GM21526 (cell line): ENCODE measurements around the gene CES4A.

ENCODE experiments used
- ATAC-seq: cut with Tn5 transposase; IDR thresholded peaks from one replicate; pipeline ENCODE4 v1.9.1; 2021; ENCODE audit warnings: moderate library complexity; ENCODE audit not compliant: unreplicated experiment, low FRiP score

CES4A gene

DNA sequence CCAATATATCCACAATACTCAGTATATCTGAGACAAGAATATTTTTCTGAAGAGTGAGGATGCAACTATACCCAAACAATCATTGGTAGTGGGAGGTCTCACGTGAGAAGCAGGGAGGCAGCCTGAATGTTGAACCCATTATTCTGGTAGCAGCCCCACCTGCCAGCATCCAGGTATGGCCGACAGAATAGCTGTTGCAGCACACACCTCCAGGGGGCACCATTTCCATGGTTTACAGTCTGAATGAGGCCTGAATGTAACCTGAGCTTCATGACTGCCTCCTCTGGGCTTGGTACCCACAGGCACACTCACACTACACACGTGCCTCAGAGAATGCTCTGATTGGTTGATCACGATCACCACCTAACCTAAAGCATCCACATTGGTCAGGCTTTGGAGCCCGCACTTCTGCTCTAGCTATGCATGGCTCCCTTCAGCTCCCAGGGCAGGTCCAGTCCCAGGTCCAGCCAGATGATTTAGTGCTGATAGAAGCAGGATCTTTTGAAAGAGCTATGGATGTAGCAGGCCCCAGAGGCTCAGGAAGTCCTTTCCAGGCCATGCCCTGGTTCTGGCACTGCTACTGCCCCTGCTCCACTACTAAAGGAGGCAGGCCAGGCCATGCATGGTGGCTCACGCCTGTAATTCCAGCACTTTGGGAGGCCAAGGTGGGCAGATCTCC is 29.6 kb downstream of the CES4A start:
- ATAC-seq: peak; percentile 75

DNA sequence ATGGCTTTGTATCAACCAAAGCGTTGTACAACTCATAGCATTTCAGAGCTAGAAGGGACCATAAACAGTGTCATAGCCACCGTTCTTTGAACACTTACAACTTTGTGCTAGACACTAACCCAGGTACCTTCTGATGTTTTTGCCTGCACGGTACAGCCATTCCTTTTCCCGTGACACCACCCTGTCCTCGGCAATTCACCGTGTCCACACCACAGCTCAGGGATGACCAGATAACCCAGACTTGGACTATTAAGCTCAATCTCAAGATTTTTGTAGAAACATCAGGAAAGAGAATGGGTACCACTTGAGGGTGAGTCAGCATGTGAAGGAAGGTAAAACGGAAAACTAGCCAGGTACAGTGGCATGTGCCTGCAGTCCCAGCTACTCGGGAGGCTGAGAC is 30.8 kb downstream of the CES4A start:
- no peak for ATAC-seq

DNA sequence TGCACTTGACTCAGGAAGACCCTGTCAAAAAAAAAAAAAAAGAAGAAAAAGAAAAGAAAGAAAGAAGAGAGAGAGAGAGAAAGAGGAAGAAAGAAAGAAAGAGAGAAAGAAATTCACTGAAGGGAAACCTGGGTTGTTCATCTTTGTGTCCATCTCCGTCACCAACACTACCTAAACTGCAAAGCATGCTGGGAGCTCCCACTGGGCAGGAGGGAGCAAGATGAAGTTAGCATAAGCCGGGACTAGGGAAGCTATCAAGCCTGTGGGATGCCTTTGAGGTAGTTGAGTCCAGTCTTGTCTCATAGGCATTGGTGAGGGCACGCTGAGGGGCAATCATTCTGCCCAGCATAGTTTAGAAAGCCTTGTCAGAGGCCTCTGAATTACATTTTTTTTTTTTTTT is 32.9 kb downstream of the CES4A start:
- ATAC-seq: no peak

DNA sequence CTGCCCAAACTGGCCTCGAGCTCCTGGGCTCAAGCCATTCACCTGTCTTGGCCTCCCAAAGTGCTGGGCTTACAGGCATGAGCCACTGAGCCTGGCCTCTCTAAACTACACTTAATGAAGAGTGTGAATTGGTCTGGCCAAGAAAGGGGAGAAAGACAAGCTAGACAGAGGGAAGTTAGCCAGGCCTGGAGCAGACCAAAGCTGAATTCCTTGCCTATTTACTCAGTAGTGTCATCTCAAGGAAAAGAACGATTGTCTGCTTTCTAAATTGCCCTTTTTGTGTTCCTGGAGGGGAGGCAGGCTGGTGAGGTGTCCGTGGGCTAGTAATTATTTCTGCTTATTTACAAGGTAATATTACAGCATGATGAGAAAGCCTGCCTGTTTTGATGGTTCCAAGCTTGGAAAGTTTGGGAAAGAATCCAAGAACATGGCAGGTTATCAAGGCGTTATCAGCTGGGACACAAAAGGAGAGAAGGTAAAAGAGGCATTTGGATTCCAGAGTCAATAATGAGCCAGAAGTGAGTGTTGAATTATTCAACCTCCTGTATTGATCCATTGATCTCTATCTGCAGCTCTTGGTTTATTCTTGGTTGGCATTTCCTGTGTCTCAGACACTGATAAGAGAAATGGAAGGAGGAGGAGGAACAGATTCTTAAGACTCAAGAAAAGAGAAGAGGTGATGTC is 34.3 kb downstream of the CES4A start:
- no peak for ATAC-seq

DNA sequence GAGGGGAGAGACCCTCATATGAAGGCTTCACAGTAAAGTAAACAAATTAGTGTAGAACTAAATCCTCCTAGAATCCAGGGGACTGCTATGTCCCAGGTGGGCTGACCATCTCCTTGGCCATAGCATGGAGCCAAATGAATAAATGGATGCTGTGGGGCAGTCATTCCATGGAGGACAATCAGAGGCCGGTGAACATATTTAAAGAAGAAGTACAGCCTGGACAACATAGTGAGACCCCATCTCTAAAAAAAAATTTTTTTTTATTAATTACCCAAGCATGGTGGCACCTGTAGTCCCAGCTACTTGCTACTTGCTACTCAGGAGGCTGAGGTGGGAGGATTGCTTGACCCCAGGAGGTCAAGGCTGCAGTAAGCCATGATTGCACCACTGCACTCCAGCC is 35.3 kb downstream of the CES4A start:
- no peak for ATAC-seq

DNA sequence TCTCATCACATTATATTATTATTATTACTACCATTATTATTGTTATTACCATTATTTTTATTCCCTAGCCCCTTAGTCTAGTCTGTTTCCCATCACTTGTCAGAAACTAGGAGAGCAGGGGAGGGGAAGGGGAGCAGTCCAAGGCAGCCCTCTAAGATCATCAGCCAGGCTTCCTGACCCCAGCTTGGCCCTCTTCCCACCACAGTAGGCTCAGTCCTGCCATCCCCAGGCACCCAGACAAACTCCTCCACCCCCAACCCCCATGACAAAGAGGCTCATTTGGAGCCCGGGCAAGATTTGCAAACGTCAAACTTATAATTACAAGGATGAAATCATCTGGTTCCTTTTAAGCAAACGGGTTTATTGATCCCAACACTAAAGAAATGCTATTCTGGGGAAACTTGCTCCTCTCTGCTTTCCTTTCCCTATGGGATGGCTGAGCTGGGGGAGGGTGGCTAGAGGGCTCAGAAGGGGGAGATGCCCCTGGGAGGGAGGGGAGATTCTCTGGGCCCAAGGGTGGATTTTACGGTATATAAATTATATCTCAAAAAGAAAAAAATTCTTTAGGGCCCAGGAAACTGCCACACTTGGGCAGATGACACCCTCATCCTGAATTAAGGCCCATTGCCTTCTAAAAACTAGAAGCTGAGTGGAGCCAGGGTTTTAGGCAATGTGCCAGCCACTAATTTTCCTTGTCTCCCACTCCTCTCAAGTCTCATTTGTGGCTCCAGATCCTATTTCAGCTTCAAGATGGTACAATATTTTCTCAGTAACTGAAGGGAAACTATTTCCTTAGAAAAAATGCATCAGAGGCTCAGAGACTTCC is 36.2 kb downstream of the CES4A start:
- ATAC-seq: no peak

DNA sequence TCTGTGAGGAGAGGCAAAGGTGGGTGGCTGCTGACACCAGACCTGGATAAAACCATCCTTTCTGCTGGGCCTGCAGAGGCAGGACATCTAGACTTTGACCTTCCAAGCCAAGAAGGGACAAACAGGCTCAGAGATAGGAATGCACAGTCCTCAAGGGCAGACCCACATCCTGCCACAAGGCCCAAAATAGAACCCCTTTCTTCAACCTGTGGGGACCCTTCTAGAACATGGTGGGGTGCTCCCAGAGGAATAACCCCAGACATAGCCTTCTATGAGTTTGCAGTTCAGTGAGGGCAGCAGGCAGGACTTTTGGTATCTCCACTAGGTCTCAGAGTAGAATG is 36.8 kb downstream of the CES4A start:
- no peak for ATAC-seq

DNA sequence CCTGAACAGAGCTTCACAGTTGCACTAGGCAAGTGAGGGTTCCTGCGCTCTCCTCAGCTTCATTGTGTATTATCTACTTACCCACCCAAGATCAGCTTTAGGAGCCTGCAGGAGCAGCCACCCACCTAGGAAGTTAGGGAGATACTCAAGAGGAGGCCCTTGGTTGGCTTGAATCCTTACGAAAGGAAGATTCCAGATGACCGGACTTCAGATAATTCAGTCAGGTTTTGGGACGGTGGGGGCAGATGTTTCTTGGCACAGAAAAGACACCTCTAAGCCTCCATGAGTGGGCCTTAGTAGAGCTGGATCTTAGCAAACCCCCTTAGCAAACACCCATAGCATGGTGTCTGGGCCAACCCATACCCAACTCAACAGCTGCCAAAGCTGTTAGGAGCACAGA is 38.2 kb downstream of the CES4A start:
- ATAC-seq: no peak

DNA sequence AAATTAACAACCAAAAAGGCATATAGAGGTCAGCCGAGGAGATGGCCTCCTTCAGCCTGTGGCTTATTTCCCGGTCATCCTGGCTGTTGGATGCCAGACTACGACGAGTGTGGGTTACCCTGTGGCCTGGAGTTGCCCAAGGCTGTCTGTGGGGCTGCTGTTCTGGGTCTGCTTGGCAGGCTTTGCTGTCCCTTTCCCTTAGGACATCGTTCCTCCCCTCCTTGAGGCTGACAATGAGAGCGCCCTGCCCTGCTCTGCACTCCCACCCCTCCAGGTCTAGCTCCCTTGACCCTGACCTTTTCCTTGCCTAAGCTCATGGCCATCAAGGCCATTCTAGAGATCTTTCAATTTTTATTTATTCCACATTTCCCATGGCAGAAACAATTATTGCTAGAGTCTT is 38.7 kb downstream of the CES4A start:
- ATAC-seq: no peak

DNA sequence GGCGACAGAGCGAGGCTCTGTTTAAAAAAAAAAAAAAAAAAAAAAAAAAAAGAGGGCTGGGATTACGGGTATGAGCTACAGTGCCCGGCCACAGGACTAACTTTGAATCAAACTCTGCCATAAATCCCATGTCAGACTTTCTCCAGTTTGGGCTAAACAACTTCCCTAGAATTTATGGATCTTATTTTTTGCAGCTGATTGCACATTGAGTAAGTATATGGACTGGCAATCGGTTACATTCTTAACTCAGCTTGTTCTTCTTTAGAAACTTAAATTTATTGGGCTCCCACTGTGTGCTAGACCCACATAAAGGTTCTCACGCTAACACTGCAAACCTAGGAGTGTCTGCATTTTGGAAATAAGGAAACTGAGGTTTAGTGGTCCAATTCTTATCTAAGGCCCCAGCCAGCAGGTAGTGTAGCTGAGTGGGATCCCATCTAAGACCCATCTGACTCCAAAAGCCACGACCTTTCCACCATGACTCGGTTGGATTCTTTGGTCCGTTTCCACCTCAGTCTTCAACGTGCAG is 39.8 kb downstream of the CES4A start:
- no peak for ATAC-seq

DNA sequence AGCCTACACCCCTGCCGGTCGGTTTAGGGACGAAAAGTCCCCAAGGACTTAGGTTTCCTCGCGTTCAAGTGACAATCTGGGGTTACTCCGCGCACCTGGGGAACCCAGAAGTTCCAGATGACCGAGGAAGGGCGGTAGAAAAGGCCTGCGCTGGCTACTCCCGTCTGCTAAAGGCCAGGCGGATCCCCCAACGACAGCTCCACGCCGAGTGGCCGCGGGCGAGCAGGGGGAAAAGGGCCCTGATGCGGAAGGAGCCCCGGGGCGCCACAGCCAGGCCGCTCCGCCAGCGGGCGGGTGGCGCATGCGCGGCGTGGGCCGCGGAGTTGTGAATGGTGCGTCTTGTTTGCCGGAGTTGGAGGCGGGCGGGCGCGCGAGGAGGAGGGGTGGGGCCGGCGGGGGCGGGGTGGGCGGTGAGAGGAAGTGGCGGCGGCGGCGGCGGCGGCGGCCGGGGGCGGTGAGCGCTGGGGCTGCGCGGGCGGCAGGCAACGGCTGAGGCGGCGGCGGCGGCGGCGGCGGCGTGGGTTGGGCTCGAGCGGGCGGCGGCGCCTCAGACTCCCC is 40.4 kb downstream of the CES4A start, which contains the start of gene CBFB:
TSS of gene CBFB (plus strand) at position 454 of the 558 bp plus-strand sequence. CDS start 259 bp downstream, outside the sequence.
- peak; percentile 71 for ATAC-seq

DNA sequence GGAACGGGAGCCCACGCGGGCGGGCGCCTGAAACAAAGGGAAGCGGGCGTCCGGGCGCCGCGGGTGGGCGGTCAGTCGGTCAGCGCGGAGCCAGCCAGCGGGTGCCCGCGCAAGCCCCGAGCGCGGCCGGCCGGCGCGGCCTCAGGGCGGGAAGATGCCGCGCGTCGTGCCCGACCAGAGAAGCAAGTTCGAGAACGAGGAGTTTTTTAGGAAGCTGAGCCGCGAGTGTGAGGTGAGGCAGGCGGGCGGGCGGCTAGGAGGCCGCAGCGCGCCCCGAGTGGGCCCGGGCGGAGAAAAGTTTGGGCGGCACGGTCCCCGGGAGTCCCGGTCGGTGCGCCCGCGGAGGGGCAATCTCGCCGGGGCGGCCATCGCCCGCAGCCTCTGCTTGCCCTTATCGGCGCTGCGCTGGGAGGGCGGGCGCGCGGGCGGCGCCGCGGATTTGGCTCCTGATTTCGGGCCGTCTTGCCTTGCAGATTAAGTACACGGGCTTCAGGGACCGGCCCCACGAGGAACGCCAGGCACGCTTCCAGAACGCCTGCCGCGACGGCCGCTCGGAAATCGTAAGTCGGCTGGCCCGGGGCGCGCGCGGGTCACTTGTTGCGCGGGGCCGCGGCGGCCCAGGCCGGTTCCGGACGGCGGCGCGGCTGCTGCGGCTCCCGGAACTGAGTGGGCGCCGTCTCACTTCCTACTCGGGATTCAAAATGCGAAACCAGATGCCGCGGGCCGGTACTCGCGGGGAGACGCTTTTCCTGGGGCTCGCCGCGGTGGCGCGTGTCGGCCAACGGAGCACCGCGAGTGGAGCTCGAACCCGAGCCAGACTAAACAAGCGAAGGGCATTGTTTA is 41.1 kb downstream of the CES4A start:
- ATAC-seq: peak; percentile 33

DNA sequence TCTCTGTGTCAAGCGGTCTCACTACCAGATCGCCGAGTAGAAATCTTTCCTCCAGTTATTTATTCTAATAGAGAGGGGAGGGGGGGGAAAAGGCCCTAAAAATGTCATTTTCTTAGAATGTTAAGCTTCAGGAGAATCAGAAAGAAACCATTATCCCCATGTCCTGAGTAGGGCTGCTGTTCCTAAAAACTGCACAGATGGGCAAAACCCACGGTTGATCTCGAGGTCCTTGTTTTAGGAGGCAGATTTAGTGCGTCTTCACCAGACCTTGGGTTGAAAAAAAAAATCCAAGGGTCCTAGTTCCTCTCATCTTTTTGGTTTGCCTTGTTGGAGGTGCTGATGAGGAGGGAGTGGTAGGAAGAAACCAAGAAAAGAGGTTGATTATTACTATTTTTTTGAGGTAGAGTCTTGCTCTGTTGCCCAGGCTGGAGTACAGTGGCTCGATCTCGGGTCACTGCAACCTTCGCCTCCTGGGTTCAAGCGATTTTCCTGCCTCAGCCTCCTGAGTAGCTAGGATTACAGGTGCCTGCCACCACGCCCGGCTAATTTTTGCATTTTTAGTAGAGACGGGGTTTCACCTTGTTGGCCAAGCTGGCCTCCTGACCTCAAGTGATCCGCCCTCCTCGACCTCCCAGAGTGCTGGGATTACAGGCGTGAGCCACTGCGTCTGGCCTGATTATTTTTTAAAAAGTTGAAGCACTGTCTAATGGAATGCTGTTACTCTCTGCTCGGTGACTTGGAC is 42.0 kb downstream of the CES4A start:
- ATAC-seq: no peak

DNA sequence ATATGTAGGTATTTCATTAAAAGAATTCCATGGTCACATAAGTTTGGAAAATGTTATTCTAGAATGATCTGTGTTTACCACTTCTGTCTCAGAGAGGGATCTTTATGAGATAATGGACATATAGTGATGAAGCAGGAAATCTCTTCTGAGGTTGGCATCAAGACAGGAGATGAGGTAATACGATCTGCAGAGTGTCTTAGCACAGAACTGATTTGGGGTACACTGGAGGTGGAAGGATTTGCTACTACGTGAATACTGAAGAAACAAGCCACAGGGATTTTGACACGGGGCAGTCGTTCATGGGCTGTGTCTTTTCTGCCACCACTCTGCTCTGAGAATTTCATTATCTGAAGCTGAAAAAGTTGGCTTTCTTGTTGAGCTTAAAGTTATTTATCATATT is 46.1 kb downstream of the CES4A start:
- no peak for ATAC-seq

DNA sequence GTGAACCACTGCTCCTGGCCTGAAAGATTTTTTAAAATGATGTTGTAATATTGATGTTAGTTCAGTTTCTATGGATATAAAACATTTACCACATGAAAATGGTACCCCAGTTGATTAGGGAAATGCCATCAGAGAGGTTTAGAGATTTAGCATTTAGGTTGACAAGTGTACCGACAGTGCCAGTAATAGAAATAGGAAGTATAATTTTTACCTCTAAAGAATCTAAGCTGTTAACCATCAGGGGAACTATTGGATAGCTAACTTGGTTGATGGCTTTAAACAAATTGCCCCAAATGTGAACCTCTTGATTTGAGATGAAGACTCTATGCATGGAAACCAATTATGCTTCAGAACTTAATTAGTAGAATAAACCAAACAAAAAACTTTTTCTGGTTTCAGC is 47.0 kb downstream of the CES4A start:
- ATAC-seq: no peak

DNA sequence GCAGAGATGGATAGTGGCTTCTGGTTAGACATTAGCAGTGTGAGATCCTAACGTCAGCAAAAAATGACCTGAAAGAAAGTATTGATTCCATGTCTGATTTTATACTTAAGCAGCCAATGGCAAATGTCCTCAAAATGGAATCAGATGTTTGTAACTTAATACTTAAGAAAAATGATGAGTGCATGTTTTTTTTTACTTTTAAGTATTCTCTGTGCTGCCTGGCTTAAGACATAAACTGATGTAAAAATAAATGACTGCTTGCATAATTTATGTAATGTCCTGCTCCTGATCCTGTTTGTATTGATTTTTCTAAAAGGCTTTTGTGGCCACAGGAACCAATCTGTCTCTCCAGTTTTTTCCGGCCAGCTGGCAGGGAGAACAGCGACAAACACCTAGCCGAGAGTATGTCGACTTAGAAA is 47.9 kb downstream of the CES4A start:
- ATAC-seq: no peak

DNA sequence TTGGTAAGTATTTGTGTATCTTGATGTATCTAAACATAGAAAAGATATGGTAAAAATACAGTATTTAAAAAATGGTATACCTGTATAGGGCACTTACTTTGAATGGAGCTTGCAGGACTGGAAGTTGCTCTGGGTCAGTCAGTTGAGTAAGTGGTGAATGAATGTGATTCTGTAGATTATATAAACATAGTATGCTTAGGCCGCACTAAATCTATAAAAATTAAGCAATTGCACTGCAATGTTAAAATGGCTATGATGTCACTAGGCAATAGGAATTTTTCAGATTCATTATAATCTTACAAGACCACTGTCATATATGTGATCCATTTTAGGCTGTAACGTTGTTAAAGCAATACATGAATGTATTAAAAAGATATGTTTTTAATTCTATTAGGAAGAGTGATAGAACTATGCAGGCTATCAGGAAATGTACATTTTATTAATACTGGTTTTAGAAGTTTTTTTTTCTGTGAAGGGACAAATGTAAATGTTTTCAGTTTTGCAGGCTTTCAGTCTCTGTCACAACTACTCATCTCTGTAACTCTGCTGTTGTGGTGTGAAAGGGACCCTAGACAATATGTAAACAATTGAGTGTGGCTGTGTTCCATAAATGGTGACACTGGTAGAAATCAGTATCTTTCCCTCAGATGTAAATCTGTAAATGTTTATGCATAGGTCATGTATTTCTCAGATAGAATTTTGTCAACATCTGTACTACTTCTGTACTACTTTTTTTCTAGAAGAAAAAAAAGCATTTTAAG is 51.1 kb downstream of the CES4A start:
- ATAC-seq: no peak

DNA sequence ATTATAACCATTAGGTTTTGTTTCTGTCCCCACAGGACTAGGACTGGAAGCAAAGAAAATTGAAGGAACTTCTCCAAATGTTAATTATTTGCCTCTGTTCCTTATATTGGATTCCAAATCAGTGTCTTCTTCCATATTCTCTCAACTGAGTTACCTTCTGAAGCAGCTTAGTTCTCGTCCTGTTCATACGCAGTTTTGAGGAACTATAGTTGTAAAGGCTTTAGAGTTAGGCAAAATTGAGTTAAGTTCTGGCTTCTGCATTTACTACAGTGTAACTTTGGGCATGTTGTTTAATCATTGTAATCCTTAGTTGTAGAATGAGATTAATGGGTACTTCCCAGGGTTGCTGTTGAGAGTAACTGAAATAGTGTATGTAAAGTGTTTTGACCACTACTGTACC is 51.8 kb downstream of the CES4A start:
- ATAC-seq: no peak

DNA sequence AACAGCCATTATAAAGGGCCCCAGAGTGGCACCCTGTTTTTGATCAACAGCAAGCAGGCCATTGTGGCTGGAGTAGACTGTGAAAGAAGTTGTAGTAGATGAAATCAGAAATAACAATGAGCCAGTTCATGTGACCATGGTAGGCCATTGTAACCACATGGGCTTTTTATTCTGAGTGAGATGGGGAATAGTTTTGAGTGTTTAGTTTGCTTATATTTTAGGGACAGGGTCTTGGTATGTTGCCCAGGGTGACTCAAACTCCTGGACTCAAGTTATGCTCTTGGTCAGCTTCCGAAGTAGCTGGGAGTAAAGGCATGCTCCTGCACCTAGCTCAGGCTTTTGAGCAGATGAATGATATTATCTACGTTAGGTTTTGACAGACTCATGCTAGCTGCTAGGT is 52.5 kb downstream of the CES4A start:
- no peak for ATAC-seq
